K562 (cell line): Measurements from ENCODE around the gene NFATC3. TPM values are rescaled to one million over a fixed set of nuclear protein-coding genes. Genes with fewer than 3 reads are reported as not detected.

ENCODE experiments used
- ATAC-seq: fragments of 200-7000 bp; cut with Tn5 transposase; 3 replicates; pipeline ENCODE4 v1.9.1; 2020; ENCODE audit warnings: moderate library complexity
- BruUV-seq: library from RNA; stranded (reverse); fragments of 400-500 nt; replicated peaks from 2 replicates; lab custom pipeline; 2021; lab: Mats Ljungman, UMichigan
- CTCF ChIA-PET: fragments of 300-600 bp; formaldehyde crosslinking; extraction: SDS; loops from one replicate; lab custom pipeline; 2021; ENCODE audit warnings: low intra/inter-chr PET ratio; lab: Yijun Ruan, JAX
- POLR2A ChIA-PET: fragments of 300-600, 350-650 bp; sonication (Branson Sonifier 250); formaldehyde crosslinking; extraction: SDS; loops from one replicate; lab custom pipeline; 2021; ENCODE audit warnings: antibody characterized with exemption, inconsistent platforms; lab: Yijun Ruan, JAX
- DNase-seq, 4 experiments: peaks; one replicate each; pipeline versions ENCODE4 v3.0.0 to v3.0.0-alpha.2; 2011 to 2018; ENCODE audit warnings: low spot score in 3 of 4, mixed read lengths in 3 of 4; ENCODE audit errors: extremely low read depth in 1 of 4
- FAIRE-seq: peaks from 2 replicates; lab custom pipeline; 2011; peaks lifted over from hg19 to GRCh38; lab: Jason Lieb, UNC
- H2AFZ ChIP-seq: 2 replicates; pipeline ENCODE4 v1.6.0; 2011; ENCODE audit warnings: low read depth, low read length, control low read depth, inconsistent platforms
- H3K27ac ChIP-seq: fragments of 200-600 bp; 3 replicates; pipeline ENCODE4 v1.8.0; 2011; ENCODE audit warnings: low read depth, mild to moderate bottlenecking, control low read depth, inconsistent platforms, low read length, moderate library complexity, mixed read lengths; ENCODE audit errors: extremely low read depth
- H3K27me3 ChIP-seq, 2 experiments: fragments of 300-600 bp in 1 of 2; 2 replicates in 1 of 2; 3 replicates in 1 of 2; pipeline versions ENCODE4 v1.6.0 to v1.8.0; 2011; ENCODE audit warnings: inconsistent platforms in 2 of 2, low read length in 2 of 2, mild to moderate bottlenecking in 1 of 2, mixed read lengths in 1 of 2, moderate library complexity in 1 of 2; ENCODE audit not compliant: control insufficient read depth in 2 of 2, insufficient read depth in 2 of 2
- H3K36me3 ChIP-seq: fragments of 300-600 bp; 3 replicates; pipeline ENCODE4 v1.8.0; 2011; ENCODE audit warnings: mild to moderate bottlenecking, low read length, inconsistent platforms; ENCODE audit not compliant: control insufficient read depth, insufficient read depth
- H3K4me1 ChIP-seq, 2 experiments: fragments of 200-600 bp in 1 of 2; replicated peaks in 1 of 2; 2 replicates in 1 of 2; 3 replicates in 1 of 2; pipeline versions ENCODE4 v1.5.1 to v1.8.0; 2011; ENCODE audit warnings: inconsistent platforms in 2 of 2, low read length in 2 of 2, mild to moderate bottlenecking in 1 of 2, mixed read lengths in 1 of 2, moderate library complexity in 1 of 2; ENCODE audit not compliant: control insufficient read depth in 2 of 2, insufficient read depth in 2 of 2
- H3K4me2 ChIP-seq: 2 replicates; pipeline ENCODE4 v1.6.1; 2011; ENCODE audit warnings: low read length, control low read depth, inconsistent platforms, mixed read lengths; ENCODE audit not compliant: insufficient read depth
- H3K4me3 ChIP-seq: fragments of 200-600 bp; sonication (generic), shearing (Covaris generic); 2 replicates; pipeline ENCODE4 v1.5.1; 2016; ENCODE audit warnings: control low read depth, inconsistent platforms
- H3K79me2 ChIP-seq: fragments of 200-600 bp; 3 replicates; pipeline ENCODE4 v1.8.0; 2011; ENCODE audit warnings: low read length, inconsistent platforms; ENCODE audit not compliant: control insufficient read depth, insufficient read depth
- H3K9ac ChIP-seq, 2 experiments: 2 replicates each; pipeline versions ENCODE4 v1.6.0 to v1.6.1; 2011; ENCODE audit warnings: low read depth in 2 of 2, low read length in 2 of 2, control low read depth in 1 of 2, inconsistent platforms in 1 of 2, mild to moderate bottlenecking in 1 of 2, mixed read lengths in 1 of 2; ENCODE audit not compliant: insufficient read depth in 1 of 2
- H3K9me1 ChIP-seq: one replicate; pipeline ENCODE4 v1.6.0; 2011; ENCODE audit warnings: inconsistent platforms, mild to moderate bottlenecking, low read length, moderate library complexity; ENCODE audit not compliant: control insufficient read depth, insufficient read depth
- H3K9me3 ChIP-seq: replicated peaks from 2 replicates; pipeline ENCODE4 v1.5.1; 2011; ENCODE audit warnings: low read depth, low read length, inconsistent platforms; ENCODE audit not compliant: control insufficient read depth, insufficient read depth
- H4K20me1 ChIP-seq: replicated peaks from 2 replicates; pipeline ENCODE4 v1.6.1; 2011; ENCODE audit warnings: low read length, inconsistent platforms, mixed read lengths; ENCODE audit not compliant: control insufficient read depth, insufficient read depth
- CREB1 ChIP-seq, 2 experiments: sonication (generic) in 1 of 2; formaldehyde crosslinking in 1 of 2; IDR thresholded peaks; 2 replicates each; pipeline versions ENCODE4 v1.6.1 to v1.8.0; 2012 to 2022; ENCODE audit warnings: inconsistent platforms in 1 of 2, mild to moderate bottlenecking in 1 of 2, missing genetic modification reagents in 1 of 2, moderate library complexity in 1 of 2
- HLTF ChIP-seq: fragments of 450-650 bp; IDR thresholded peaks from 2 replicates; pipeline ENCODE4 v1.6.1; 2016
- IFI16 ChIP-seq: fragments of 250-450 bp; sonication (Bioruptor Pico); IDR thresholded peaks from 2 replicates; pipeline ENCODE4 v2.1.2; 2022; ENCODE audit warnings: mild to moderate bottlenecking, inconsistent platforms
- RFX5 ChIP-seq: IDR thresholded peaks from 2 replicates; pipeline ENCODE4 v1.6.1; 2011; ENCODE audit warnings: low read depth, mild to moderate bottlenecking, improper control_type of control experiment, low read length
- SMARCA4 ChIP-seq: fragments of 450-650 bp; IDR thresholded peaks from 2 replicates; pipeline ENCODE4 v1.6.1; 2016
- ZC3H4 ChIP-seq: sonication (generic); formaldehyde crosslinking; IDR thresholded peaks from 2 replicates; pipeline ENCODE4 v1.9.0; 2021; ENCODE audit warnings: missing genetic modification reagents, borderline replicate concordance
- WGBS: fragments of 100-300 bp; shearing (Covaris generic); methylation state at CpG from one replicate; pipeline ENCODE4 v1.1.6; 2016; ENCODE audit warnings: low coverage, mixed read lengths; ENCODE audit not compliant: insufficient coverage; ENCODE audit errors: missing lambda C conversion rate; 5-methylcytosine and 5-hydroxymethylcytosine counted together
- in situ Hi-C: fragments of 300-500 bp; cut with MboI; formaldehyde crosslinking; loops from 4 replicates; pipeline ENCODE4 v1.15.0; 2018; ENCODE audit warnings: inconsistent platforms, mixed read lengths
- intact Hi-C: fragments of 100-400 bp; cut with micrococcal nuclease; formaldehyde crosslinking; loops from 2 replicates; pipeline ENCODE4 v1.14.2; 2022
- polyA plus RNA-seq, 8 experiments: library from polyadenylated mRNA; depleted of rRNA in 4 of 8; stranded (reverse) in 5 of 8; unstranded in 3 of 8; fragments of >200 nt; fragmentation: Nextera tagmentation in 2 of 8; fragmentation: Illumina TruSeq in 1 of 8; extraction: Ambion mirVana in 2 of 8; extraction: Trizol in 1 of 8; gene quantifications; 2 replicates each; pipeline versions ENCODE4 v1.2.1 to v1.2.3, GENCODE V29; 2011 to 2014; ENCODE audit warnings: inconsistent platforms in 1 of 8, missing spikeins in 1 of 8
- total RNA-seq, 7 experiments: library from RNA; depleted of rRNA in 6 of 7; stranded (reverse); fragments of >200 nt in 6 of 7; fragmentation: Illumina TruSeq in 2 of 7; extraction: Trizol in 2 of 7; gene quantifications; 2 replicates each; pipeline versions ENCODE4 v1.2.1 to v1.2.3, GENCODE V29; 2011 to 2021; ENCODE audit warnings: low replicate concordance in 1 of 7
- TF ChIP-seq, protein P1 (sequence below): fragments of 450-650 bp; formaldehyde crosslinking; IDR thresholded peaks from 2 replicates; pipeline ENCODE4 v1.4.0; 2022; ENCODE audit warnings: missing genetic modification characterization
- TF ChIP-seq, protein P2 (sequence below): fragments of 250-450 bp; sonication (Bioruptor Pico); IDR thresholded peaks from 2 replicates; pipeline ENCODE4 v1.8.0; 2021; ENCODE audit warnings: moderate library complexity, mild to moderate bottlenecking, inconsistent platforms

Gene NFATC3
- total and polyA plus RNA-seq, 9 of the 15 experiments (the other 6 are each of a cell fraction or from before 2014, with no cell fraction given), result 15.7 to 98.4 (median 59.4) TPM

- H3K4me3 ChIP-seq, result no peak overlapping the region
- FAIRE-seq (no peak), ATAC-seq (no peak), DNase-seq (no peak)
- H3K9ac ChIP-seq, result no peak overlapping the region
- ChIA-PET CTCF (no interaction called here), POLR2A (interaction anchor here (0.6 to 1.3 kb wide), 3 partner anchors 12 to 87 kb away, joined by 3 to 5 read pairs (median 4); partner anchors contain the start of gene SLC7A6)
- no TSS peak for BruUV-seq
- 55% methylated on average over 4 of the region's 5 CpGs for WGBS
- H3K27me3 ChIP-seq, result no peaks in the 10 kb centered on the region
- H3K79me2 ChIP-seq, result no peaks in the 10 kb centered on the region
- no peak overlapping the region for H2AFZ ChIP-seq
- H3K4me1 ChIP-seq, result peaks cover 2% of the 10 kb centered on the region in 2 experiments; a peak in 3 of 5 replicates
- intact Hi-C loops, result no loop called here
- peaks cover 9% of the 10 kb centered on the region; the same call in 1 of the 3 replicates for H3K36me3 ChIP-seq
- no peaks in the 10 kb centered on the region for H4K20me1 ChIP-seq
- peaks cover 4% of the 10 kb centered on the region for H3K9me1 ChIP-seq
- H3K4me2 ChIP-seq, result no peak overlapping the region
- TF ChIP-seq ZC3H4 (CRISPR knock-in tag), result no peak
- TF ChIP-seq, protein P1, sequence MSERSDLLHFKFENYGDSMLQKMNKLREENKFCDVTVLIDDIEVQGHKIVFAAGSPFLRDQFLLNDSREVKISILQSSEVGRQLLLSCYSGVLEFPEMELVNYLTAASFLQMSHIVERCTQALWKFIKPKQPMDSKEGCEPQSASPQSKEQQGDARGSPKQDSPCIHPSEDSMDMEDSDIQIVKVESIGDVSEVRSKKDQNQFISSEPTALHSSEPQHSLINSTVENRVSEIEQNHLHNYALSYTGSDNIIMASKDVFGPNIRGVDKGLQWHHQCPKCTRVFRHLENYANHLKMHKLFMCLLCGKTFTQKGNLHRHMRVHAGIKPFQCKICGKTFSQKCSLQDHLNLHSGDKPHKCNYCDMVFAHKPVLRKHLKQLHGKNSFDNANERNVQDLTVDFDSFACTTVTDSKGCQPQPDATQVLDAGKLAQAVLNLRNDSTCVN (CRISPR knock-in tag), result no peak
- TF ChIP-seq CREB1 (IDR thresholded peaks at IDR 0.05), result no peak
- TF ChIP-seq CREB1 (CRISPR knock-in tag; IDR thresholded peaks at IDR 0.05), result no peak
- TF ChIP-seq, protein P2, sequence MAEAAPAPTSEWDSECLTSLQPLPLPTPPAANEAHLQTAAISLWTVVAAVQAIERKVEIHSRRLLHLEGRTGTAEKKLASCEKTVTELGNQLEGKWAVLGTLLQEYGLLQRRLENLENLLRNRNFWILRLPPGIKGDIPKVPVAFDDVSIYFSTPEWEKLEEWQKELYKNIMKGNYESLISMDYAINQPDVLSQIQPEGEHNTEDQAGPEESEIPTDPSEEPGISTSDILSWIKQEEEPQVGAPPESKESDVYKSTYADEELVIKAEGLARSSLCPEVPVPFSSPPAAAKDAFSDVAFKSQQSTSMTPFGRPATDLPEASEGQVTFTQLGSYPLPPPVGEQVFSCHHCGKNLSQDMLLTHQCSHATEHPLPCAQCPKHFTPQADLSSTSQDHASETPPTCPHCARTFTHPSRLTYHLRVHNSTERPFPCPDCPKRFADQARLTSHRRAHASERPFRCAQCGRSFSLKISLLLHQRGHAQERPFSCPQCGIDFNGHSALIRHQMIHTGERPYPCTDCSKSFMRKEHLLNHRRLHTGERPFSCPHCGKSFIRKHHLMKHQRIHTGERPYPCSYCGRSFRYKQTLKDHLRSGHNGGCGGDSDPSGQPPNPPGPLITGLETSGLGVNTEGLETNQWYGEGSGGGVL (CRISPR knock-in tag), result no peak
- no peak for TF ChIP-seq HLTF
- no peak for TF ChIP-seq RFX5
- no peak for TF ChIP-seq IFI16
- no peak for TF ChIP-seq SMARCA4
- TF ChIP-seq, all 486 proteins: peak for 0
- no peaks in the 10 kb centered on the region for H3K9me3 ChIP-seq
- H3K27ac ChIP-seq, result no peak overlapping the region
- in situ Hi-C loops, result no loop called here
Measured at GRCh38 chr16:68252383-68252782, 167.2 kb downstream of the NFATC3 start.
